ENCODE data around the gene IL17A. TPM values are rescaled to one million over a fixed set of nuclear protein-coding genes. Genes with fewer than 3 reads are reported as not detected.

The IL17A gene
- total RNA-seq, 2 donors from 2014 or later: not detected

- no peaks in the 10 kb centered on the region for H3K36me3 ChIP-seq
- H3K4me3 ChIP-seq: no peak overlapping the region
- H3K27me3 ChIP-seq (replicated peaks; ENCODE audit: insufficient read depth): no peaks in the 10 kb centered on the region
- no peaks in the 10 kb centered on the region for H3K9me3 ChIP-seq
- H3K27ac ChIP-seq: no peak overlapping the region
- DNase-seq (ENCODE audit: low spot score) (no peak), ATAC-seq (ENCODE audit: insufficient number of reproducible peaks, low FRiP score, low read depth) (no peak)
- TF ChIP-seq CTCF (IDR thresholded peaks at IDR 0.05): no peak
- no peaks in the 10 kb centered on the region for H3K4me1 ChIP-seq (ENCODE audit: control insufficient read depth in 1 of 2, low read depth in 2 of 2)
These were observed 28.8 kb upstream of the IL17A start for GRCh38 chr6:52157301-52157941.

GRCh38 chr6:52160472-52161104 is 25.6 kb upstream of the IL17A start:
- no peak overlapping the region for H3K27ac ChIP-seq
- ATAC-seq (ENCODE audit: insufficient number of reproducible peaks, low FRiP score, low read depth): no peak
- H3K9me3 ChIP-seq: no peaks in the 10 kb centered on the region
- H3K4me1 ChIP-seq (ENCODE audit: control insufficient read depth in 1 of 2, low read depth in 2 of 2): no peaks in the 10 kb centered on the region
- no peak for DNase-seq (ENCODE audit: low spot score)
- no peak overlapping the region for H3K4me3 ChIP-seq
- H3K27me3 ChIP-seq (replicated peaks; ENCODE audit: insufficient read depth): no peaks in the 10 kb centered on the region
- no peaks in the 10 kb centered on the region for H3K36me3 ChIP-seq
- no peak for TF ChIP-seq CTCF (IDR thresholded peaks at IDR 0.05)

GRCh38 chr6:52161689-52162438 is 24.3 kb upstream of the IL17A start:
- Histone ChIP-seq H3K27me3 (replicated peaks; ENCODE audit: insufficient read depth) (no peaks in the 10 kb centered on the region), H3K36me3 (no peaks in the 10 kb centered on the region), H3K4me1 (ENCODE audit: control insufficient read depth in 1 of 2, low read depth in 2 of 2) (no peaks in the 10 kb centered on the region), H3K4me3 (no peak overlapping the region), H3K9me3 (no peaks in the 10 kb centered on the region), H3K27ac (no peak overlapping the region)
- ATAC-seq (ENCODE audit: insufficient number of reproducible peaks, low FRiP score, low read depth) (no peak), DNase-seq (ENCODE audit: low spot score) (no peak)
- TF ChIP-seq CTCF (IDR thresholded peaks at IDR 0.05): no peak

GRCh38 chr6:52162940-52163908 is 23.0 kb upstream of the IL17A start:
- no peaks in the 10 kb centered on the region for H3K9me3 ChIP-seq
- ATAC-seq (ENCODE audit: insufficient number of reproducible peaks, low FRiP score, low read depth) (no peak), DNase-seq (ENCODE audit: low spot score) (no peak)
- no peak overlapping the region for H3K4me3 ChIP-seq
- no peak for TF ChIP-seq CTCF (IDR thresholded peaks at IDR 0.05)
- no peaks in the 10 kb centered on the region for H3K4me1 ChIP-seq (ENCODE audit: control insufficient read depth in 1 of 2, low read depth in 2 of 2)
- no peak overlapping the region for H3K27ac ChIP-seq
- H3K36me3 ChIP-seq: no peaks in the 10 kb centered on the region
- H3K27me3 ChIP-seq (replicated peaks; ENCODE audit: insufficient read depth): no peaks in the 10 kb centered on the region

All from thoracic aorta (tissue), 2 donors.